A673 (cell line): ENCODE results near the gene MAEA. TPM values are rescaled to one million over a fixed set of nuclear protein-coding genes. Genes with fewer than 3 reads are reported as not detected.

Source experiments
- BruUV-seq: library from RNA; stranded (reverse); fragments of 400-500 nt; replicated peaks from 2 replicates; lab custom pipeline; 2021; lab: Mats Ljungman, UMichigan
- CTCF ChIA-PET: fragments of 300-600 bp; sonication (Branson Sonifier 250); formaldehyde crosslinking; loops from one replicate; lab custom pipeline; 2022; ENCODE audit warnings: antibody characterized with exemption; lab: Charles Lee
- POLR2A ChIA-PET: fragments of 300-600 bp; sonication (Branson Sonifier 250); formaldehyde crosslinking; loops from one replicate; lab custom pipeline; 2022; ENCODE audit warnings: antibody characterized with exemption; ENCODE audit not compliant: low non-redundant PET; lab: Charles Lee
- DNase-seq: peaks from one replicate; pipeline ENCODE4 v3.0.0-alpha.2; 2015; ENCODE audit warnings: low spot score
- H3K27ac ChIP-seq: fragments of 200-600 bp; sonication (generic); 2 replicates; pipeline ENCODE4 v1.5.1; 2016; ENCODE audit warnings: mixed run types, low read depth, mild to moderate bottlenecking, mixed read lengths, antibody characterized with exemption, low read length; ENCODE audit not compliant: poor library complexity, severe bottlenecking
- H3K27me3 ChIP-seq: fragments of 200-600 bp; sonication (generic); replicated peaks from 2 replicates; pipeline ENCODE4 v1.6.1; 2017; ENCODE audit warnings: mixed run types, low read depth, mild to moderate bottlenecking, mixed read lengths, antibody characterized with exemption, low read length; ENCODE audit not compliant: insufficient read depth, poor library complexity
- H3K36me3 ChIP-seq: fragments of 200-600 bp; sonication (generic); 2 replicates; pipeline ENCODE4 v1.6.1; 2016; ENCODE audit warnings: mixed run types, mild to moderate bottlenecking, mixed read lengths, antibody characterized with exemption, low read length; ENCODE audit not compliant: insufficient read depth, poor library complexity, severe bottlenecking
- H3K4me1 ChIP-seq: fragments of 200-600 bp; sonication (generic); 2 replicates; pipeline ENCODE4 v1.6.1; 2017; ENCODE audit warnings: mixed run types, mild to moderate bottlenecking, mixed read lengths, antibody characterized with exemption, low read length; ENCODE audit not compliant: insufficient read depth, poor library complexity, severe bottlenecking
- H3K4me3 ChIP-seq: fragments of 200-600 bp; sonication (generic); 2 replicates; pipeline ENCODE4 v1.5.1; 2016; ENCODE audit warnings: low read depth, mixed run types, mild to moderate bottlenecking, mixed read lengths, low read length; ENCODE audit not compliant: poor library complexity, severe bottlenecking
- H3K9me3 ChIP-seq: fragments of 200-600 bp; sonication (generic); 2 replicates; pipeline ENCODE4 v1.6.1; 2016; ENCODE audit warnings: mixed run types, low read depth, mild to moderate bottlenecking, mixed read lengths, antibody characterized with exemption, low read length; ENCODE audit not compliant: poor library complexity, severe bottlenecking
- EZH2 ChIP-seq: fragments of 200-600 bp; sonication (generic); IDR thresholded peaks from 2 replicates; pipeline ENCODE4 v1.6.1; 2017; ENCODE audit warnings: borderline replicate concordance, low read depth, mild to moderate bottlenecking, mixed read lengths, antibody characterized with exemption, low read length; ENCODE audit not compliant: poor library complexity, severe bottlenecking
- intact Hi-C: fragments of 100-400 bp; cut with micrococcal nuclease; formaldehyde crosslinking; loops from one replicate; pipeline ENCODE4 v1.10.0; 2022; ENCODE audit not compliant: unreplicated experiment
- total RNA-seq: library from RNA; stranded (reverse); gene quantifications from 2 replicates; pipeline ENCODE4 v1.2.3, GENCODE V29; 2021
- TF ChIP-seq, protein P1 (sequence below): fragments of 300-800, 200-600 bp; sonication (generic); conservative IDR thresholded peaks from 2 replicates; pipeline ENCODE4 v1.5.1; 2017; ENCODE audit warnings: low read depth, mild to moderate bottlenecking, antibody characterized with exemption, low read length, moderate library complexity, mixed read lengths

MAEA gene
- total RNA-seq, 1 experiment from 2014 or later, result 87.0 TPM

- Histone ChIP-seq H3K27ac (no peak overlapping the region), H3K4me1 (no peaks in the 10 kb centered on the region), H3K27me3 (no peaks in the 10 kb centered on the region), H3K36me3 (no peaks in the 10 kb centered on the region), H3K9me3 (no peaks in the 10 kb centered on the region), H3K4me3 (no peak overlapping the region)
- no peak for DNase-seq
- TF ChIP-seq EZH2, result no peak
- TF ChIP-seq, protein P1, sequence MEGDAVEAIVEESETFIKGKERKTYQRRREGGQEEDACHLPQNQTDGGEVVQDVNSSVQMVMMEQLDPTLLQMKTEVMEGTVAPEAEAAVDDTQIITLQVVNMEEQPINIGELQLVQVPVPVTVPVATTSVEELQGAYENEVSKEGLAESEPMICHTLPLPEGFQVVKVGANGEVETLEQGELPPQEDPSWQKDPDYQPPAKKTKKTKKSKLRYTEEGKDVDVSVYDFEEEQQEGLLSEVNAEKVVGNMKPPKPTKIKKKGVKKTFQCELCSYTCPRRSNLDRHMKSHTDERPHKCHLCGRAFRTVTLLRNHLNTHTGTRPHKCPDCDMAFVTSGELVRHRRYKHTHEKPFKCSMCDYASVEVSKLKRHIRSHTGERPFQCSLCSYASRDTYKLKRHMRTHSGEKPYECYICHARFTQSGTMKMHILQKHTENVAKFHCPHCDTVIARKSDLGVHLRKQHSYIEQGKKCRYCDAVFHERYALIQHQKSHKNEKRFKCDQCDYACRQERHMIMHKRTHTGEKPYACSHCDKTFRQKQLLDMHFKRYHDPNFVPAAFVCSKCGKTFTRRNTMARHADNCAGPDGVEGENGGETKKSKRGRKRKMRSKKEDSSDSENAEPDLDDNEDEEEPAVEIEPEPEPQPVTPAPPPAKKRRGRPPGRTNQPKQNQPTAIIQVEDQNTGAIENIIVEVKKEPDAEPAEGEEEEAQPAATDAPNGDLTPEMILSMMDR, result 0 out of 2 replicates have a peak, but pooled peaks have one; percentile 10
- BruUV-seq, result no TSS peak
- ChIA-PET CTCF (no interaction called here), POLR2A (no interaction called here)
- intact Hi-C loops, result no loop called here
Measured at GRCh38 chr4:1277667-1278665, 11.7 kb upstream of the MAEA start.

DNA sequence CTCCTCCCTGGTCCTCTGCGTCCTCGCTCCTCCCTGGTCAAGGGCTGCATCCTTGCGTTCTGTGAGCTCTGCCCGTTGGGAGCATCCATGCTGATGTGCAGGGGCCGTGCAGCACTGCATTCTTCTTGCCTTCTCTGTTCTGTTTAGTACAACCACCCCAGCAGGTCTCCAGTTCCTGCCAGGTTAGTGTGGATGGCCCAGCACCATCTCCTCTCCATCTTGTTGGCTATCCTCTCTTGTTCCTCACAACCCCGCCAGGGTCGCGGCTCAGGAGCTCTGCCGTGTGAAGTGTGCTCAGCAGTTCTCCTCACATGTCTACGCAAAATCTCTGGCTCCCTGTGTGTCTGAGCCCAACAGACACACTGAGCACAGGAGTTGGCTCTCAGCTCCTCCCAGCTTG is 10.4 kb upstream of the MAEA start:
- CTCF ChIA-PET, result no interaction called here
- H3K27me3 ChIP-seq, result no peaks in the 10 kb centered on the region
- H3K4me3 ChIP-seq, result no peak overlapping the region
- intact Hi-C loops, result no loop called here
- H3K36me3 ChIP-seq, result no peaks in the 10 kb centered on the region
- POLR2A ChIA-PET, result no interaction called here
- H3K9me3 ChIP-seq, result no peaks in the 10 kb centered on the region
- BruUV-seq, result no TSS peak
- no peaks in the 10 kb centered on the region for H3K4me1 ChIP-seq
- H3K27ac ChIP-seq, result no peak overlapping the region
- no peak for TF ChIP-seq EZH2
- TF ChIP-seq, protein P1, result no peak
- DNase-seq, result no peak

- Histone ChIP-seq H3K27ac (no peak overlapping the region), H3K4me1 (peaks cover 1% of the 10 kb centered on the region), H3K27me3 (no peaks in the 10 kb centered on the region), H3K9me3 (no peaks in the 10 kb centered on the region), H3K4me3 (no peak overlapping the region), H3K36me3 (no peaks in the 10 kb centered on the region)
- no TSS peak for BruUV-seq
- TF ChIP-seq, protein P1, result no peak
- no peak for TF ChIP-seq EZH2
- ChIA-PET POLR2A (no interaction called here), CTCF (no interaction called here)
- intact Hi-C loops, result no loop called here
- DNase-seq, result no peak
Measured at GRCh38 chr4:1283711-1284110, 6.0 kb upstream of the MAEA start.
